IMR-90 (cell line): ENCODE measurements around the gene ARSJ.

Experiments
- CEBPB ChIP-seq: IDR thresholded peaks from 2 replicates; pipeline ENCODE4 v1.6.1; 2012; ENCODE audit warnings: low read depth, low read length, improper control_type of control experiment
- CTCF ChIP-seq: conservative IDR thresholded peaks from 2 replicates; pipeline ENCODE4 v1.5.1; 2012; ENCODE audit warnings: mild to moderate bottlenecking, low read depth, low read length, improper control_type of control experiment
- ELK1 ChIP-seq: fragments of 150-350 bp; IDR thresholded peaks from 2 replicates; pipeline ENCODE4 v1.6.1; 2016; ENCODE audit warnings: low read depth, mild to moderate bottlenecking, low read length, moderate library complexity, borderline replicate concordance
- FOS ChIP-seq: fragments of 150-350 bp; IDR thresholded peaks from 2 replicates; pipeline ENCODE4 v1.6.1; 2016; ENCODE audit warnings: low read depth, low read length
- MAFK ChIP-seq: IDR thresholded peaks from 2 replicates; pipeline ENCODE4 v1.6.1; 2012; ENCODE audit warnings: low read depth, low read length, improper control_type of control experiment
- MAZ ChIP-seq: IDR thresholded peaks from 2 replicates; pipeline ENCODE4 v1.6.1; 2012; ENCODE audit warnings: low read depth, mild to moderate bottlenecking, low read length, improper control_type of control experiment, moderate library complexity, borderline replicate concordance
- MXI1 ChIP-seq: IDR thresholded peaks from 2 replicates; pipeline ENCODE4 v1.6.1; 2012; ENCODE audit warnings: low read depth, mild to moderate bottlenecking, low read length, moderate library complexity, borderline replicate concordance
- POLR2A ChIP-seq: IDR thresholded peaks from 2 replicates; pipeline ENCODE4 v1.6.1; 2012; ENCODE audit warnings: mild to moderate bottlenecking, low read depth, low read length
- RCOR1 ChIP-seq: IDR thresholded peaks from 2 replicates; pipeline ENCODE4 v1.6.1; 2012; ENCODE audit warnings: mild to moderate bottlenecking, low read length, improper control_type of control experiment; ENCODE audit not compliant: insufficient replicate concordance
- RFX5 ChIP-seq: IDR thresholded peaks from 2 replicates; pipeline ENCODE4 v1.8.0; 2012; ENCODE audit warnings: low read depth, mild to moderate bottlenecking, low read length, moderate library complexity

- TF ChIP-seq CTCF (no peak), RFX5 (no peak), CEBPB (no peak), MAFK (no peak), POLR2A (no peak), MXI1 (no peak), FOS (no peak), ELK1 (no peak), MAZ (no peak), RCOR1 (no peak)
These were observed 18.6 kb downstream of the ARSJ start for GRCh38 chr4:113960684-113961321.
